ENCODE measurements around the gene KCNA5.

DNA sequence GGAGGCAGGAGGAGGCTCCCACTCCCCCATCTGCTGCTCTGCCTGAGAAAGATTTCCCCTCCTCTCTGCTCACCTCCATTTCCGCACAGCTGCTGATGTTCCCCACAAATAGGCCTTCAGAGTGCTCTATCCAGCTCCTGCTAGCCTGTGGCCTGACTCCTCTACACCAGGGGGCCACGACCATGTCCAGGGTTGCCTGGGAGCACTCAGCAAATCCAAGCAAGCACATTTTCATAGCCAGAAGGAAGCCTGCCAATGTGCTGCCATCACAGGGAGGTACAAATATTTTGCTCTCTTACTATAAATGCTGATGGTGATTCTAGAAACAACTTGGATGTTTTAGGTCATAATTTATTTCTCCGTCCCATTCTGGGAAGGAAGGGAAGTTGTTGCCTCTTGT lies 17.3 kb downstream of the KCNA5 start:
- TF ChIP-seq CTCF (conservative IDR thresholded peaks at IDR 0.05; ENCODE audit: low read depth, low read length) (no peak), EZH2 (IDR thresholded peaks at IDR 0.05; ENCODE audit: borderline replicate concordance, low read depth, low read length, poor library complexity, severe bottlenecking) (no peak)

Data from A673 (cell line).